Right cardiac atrium (tissue), 5 donors: ENCODE measurements around the gene KDSR. TPM values are rescaled to one million over a fixed set of nuclear protein-coding genes. Genes with fewer than 3 reads are reported as not detected.

ENCODE experiments used
- polyA plus RNA-seq: library from polyadenylated mRNA; stranded (reverse); fragments of 200-250 nt; gene quantifications from one replicate; pipeline ENCODE4 v1.2.3, GENCODE V29; 2013
- total RNA-seq, 4 donors: library from RNA; stranded (reverse); fragmentation: NEBNext Ultra II Directional; extraction: Animal tissue kit (Norgen Biotek cat#: 25700); gene quantifications; one replicate each; pipeline ENCODE4 v1.2.1, GENCODE V29; 2021
- donor health status: healthy with polysubstance abuse.
- donor health status: DM: no; HTN: yes; CAD: no.
- donor health status: DM: no; HTN: no; CAD: no.
- donor health status: DM: no; HTN: yes; CAD: no; lungs with severe emphysema.
- donor health status: DM: yes; HTN: yes; CAD: no.

KDSR gene
- total and polyA plus RNA-seq, 5 donors, result 21.8 to 49.9 (median 48.4) TPM

Other genes starting within 250 kb of the KDSR start
- 1 to 10 TPM; 3.5 to 7.7 (median 4.3) TPM for gene BCL2, start 47.4 kb downstream of the KDSR start, total RNA-seq
- gene BCL2, start 47.4 kb downstream of the KDSR start, polyA plus RNA-seq, result 2.7 TPM
- 10 to 100 TPM; 21.4 to 28.8 (median 27.5) TPM for gene VPS4B, start 55.3 kb upstream of the KDSR start, total RNA-seq
- 8.0 TPM for gene VPS4B, start 55.3 kb upstream of the KDSR start, polyA plus RNA-seq
- not detected for gene SERPINB5, start 109.8 kb upstream of the KDSR start, total RNA-seq
- not detected for gene SERPINB5, start 109.8 kb upstream of the KDSR start, polyA plus RNA-seq
- not detected for gene SERPINB12, start 175.2 kb upstream of the KDSR start, total RNA-seq
- not detected for gene SERPINB12, start 175.2 kb upstream of the KDSR start, polyA plus RNA-seq
- gene SERPINB13, start 220.1 kb upstream of the KDSR start, total RNA-seq, result not detected
- not detected for gene SERPINB13, start 220.1 kb upstream of the KDSR start, polyA plus RNA-seq